PFSK-1 (cell line): Measurements from ENCODE around the gene SHH.

Experiments used
- FOXP2 ChIP-seq: optimal IDR thresholded peaks from 2 replicates; pipeline ENCODE3; 2011; ENCODE audit warnings: borderline replicate concordance, control low read depth, inconsistent platforms; ENCODE audit not compliant: insufficient read depth; ENCODE audit errors: extremely low read length, extremely low read depth
- POLR2AphosphoS5 ChIP-seq: IDR thresholded peaks from 2 replicates; pipeline ENCODE4 v1.6.1; 2012; ENCODE audit warnings: low read depth, mild to moderate bottlenecking, control low read depth, low read length, moderate library complexity
- REST ChIP-seq, 2 experiments: IDR thresholded peaks; 2 replicates each; pipeline versions ENCODE4 v1.6.1 to v1.8.0; 2011 to 2012; ENCODE audit warnings: low read depth in 2 of 2, low read length in 2 of 2, control low read depth in 1 of 2, inconsistent platforms in 1 of 2, mild to moderate bottlenecking in 1 of 2, moderate library complexity in 1 of 2; ENCODE audit not compliant: insufficient read depth in 1 of 2
- SIN3A ChIP-seq: IDR thresholded peaks from 2 replicates; pipeline ENCODE4 v1.6.1; 2012; ENCODE audit warnings: mild to moderate bottlenecking, low read length, moderate library complexity, borderline replicate concordance; ENCODE audit not compliant: insufficient read depth
- TAF1 ChIP-seq: IDR thresholded peaks from 2 replicates; pipeline ENCODE4 v1.6.1; 2012; ENCODE audit warnings: low read length, control low read depth, borderline replicate concordance; ENCODE audit not compliant: insufficient read depth

The SHH gene

GRCh38 chr7:155819186-155819585 lies 6.9 kb upstream of the SHH start:
- TF ChIP-seq FOXP2, result no peak
- no peak for TF ChIP-seq TAF1
- no peak for TF ChIP-seq POLR2AphosphoS5
- TF ChIP-seq SIN3A, result no peak
- TF ChIP-seq REST (IDR thresholded peaks at IDR 0.05; ENCODE audit: insufficient read depth in 1 of 2, low read depth in 2 of 2, low read length in 2 of 2), result no peak

- TF ChIP-seq POLR2AphosphoS5 (no peak), SIN3A (no peak), REST (IDR thresholded peaks at IDR 0.05; ENCODE audit: insufficient read depth in 1 of 2, low read depth in 2 of 2, low read length in 2 of 2) (no peak), FOXP2 (no peak), TAF1 (no peak)
Observed at GRCh38 chr7:155818820-155819168, 6.5 kb upstream of the SHH start.

GRCh38 chr7:155818154-155818819 lies 6.0 kb upstream of the SHH start:
- TF ChIP-seq REST (IDR thresholded peaks at IDR 0.05; ENCODE audit: insufficient read depth in 1 of 2, low read depth in 2 of 2, low read length in 2 of 2) (no peak), TAF1 (no peak), FOXP2 (no peak), POLR2AphosphoS5 (no peak), SIN3A (no peak)

GRCh38 chr7:155816996-155817395 lies 4.7 kb upstream of the SHH start:
- TF ChIP-seq TAF1 (no peak), SIN3A (no peak), POLR2AphosphoS5 (no peak), FOXP2 (no peak), REST (IDR thresholded peaks at IDR 0.05; ENCODE audit: insufficient read depth in 1 of 2, low read depth in 2 of 2, low read length in 2 of 2) (no peak)

GRCh38 chr7:155816192-155816508 lies 3.9 kb upstream of the SHH start:
- TF ChIP-seq FOXP2, result no peak
- TF ChIP-seq POLR2AphosphoS5, result no peak
- no peak for TF ChIP-seq REST (IDR thresholded peaks at IDR 0.05; ENCODE audit: insufficient read depth in 1 of 2, low read depth in 2 of 2, low read length in 2 of 2)
- TF ChIP-seq SIN3A, result no peak
- no peak for TF ChIP-seq TAF1
